Measurements from ENCODE around the gene AGAP1. TPM values are rescaled to one million over a fixed set of nuclear protein-coding genes. Genes with fewer than 3 reads are reported as not detected.

The AGAP1 gene
- total and polyA plus RNA-seq, 11 donors: 5.9 to 21.6 (median 18.9) TPM

DNA sequence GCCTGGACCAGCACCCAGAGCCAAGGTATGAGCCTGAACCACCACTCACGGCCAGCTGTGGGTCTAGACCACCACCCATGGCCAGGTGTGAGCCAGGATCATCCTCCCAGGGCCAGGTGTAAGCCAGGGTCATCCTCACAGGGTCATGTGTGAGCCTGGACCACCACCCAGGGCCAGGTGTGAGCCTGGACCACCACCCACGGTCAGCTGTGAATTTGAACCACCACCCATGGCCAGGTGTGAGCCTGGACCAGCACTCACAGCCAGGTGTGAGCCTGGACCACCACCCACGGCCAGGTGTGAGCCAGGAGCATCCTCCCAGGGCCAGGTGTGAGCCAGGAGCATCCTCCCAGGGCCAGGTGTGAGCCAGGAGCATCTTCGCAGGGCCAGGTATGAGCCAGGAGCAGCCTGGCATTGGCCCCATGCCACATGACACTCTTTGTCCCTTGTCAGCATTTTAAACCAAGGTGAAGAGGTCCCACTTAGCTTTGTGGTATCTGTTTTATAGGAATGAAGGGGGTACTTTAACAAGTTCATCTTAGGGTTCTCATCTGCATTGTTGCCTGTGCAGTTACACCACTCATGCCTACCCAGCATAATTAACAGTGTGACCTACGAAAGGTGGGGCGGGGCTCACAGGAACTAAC lies 71.2 kb downstream of the AGAP1 start:
- DNase-seq (no peak), ATAC-seq (no peak)
- 94 to 100% (median 96%) methylated on average over 3 to 6 of the region's 6 CpGs for WGBS, 4 donors
- Histone ChIP-seq H3K4me3 (no peak overlapping the region), H3K27ac (no peak overlapping the region), H3K27me3 (no peaks in the 10 kb centered on the region), H3K4me1 (peaks cover 0 to 35% (median 18%) of the 10 kb centered on the region in 12 donors), H3K36me3 (peaks cover 0 to 5% (median 0%) of the 10 kb centered on the region in 9 donors), H3K9me3 (peaks cover 0 to 10% (median 6%) of the 10 kb centered on the region in 12 donors)
- intact Hi-C loops (cut with DNase I): no loop called here
- TF ChIP-seq, protein P1, sequence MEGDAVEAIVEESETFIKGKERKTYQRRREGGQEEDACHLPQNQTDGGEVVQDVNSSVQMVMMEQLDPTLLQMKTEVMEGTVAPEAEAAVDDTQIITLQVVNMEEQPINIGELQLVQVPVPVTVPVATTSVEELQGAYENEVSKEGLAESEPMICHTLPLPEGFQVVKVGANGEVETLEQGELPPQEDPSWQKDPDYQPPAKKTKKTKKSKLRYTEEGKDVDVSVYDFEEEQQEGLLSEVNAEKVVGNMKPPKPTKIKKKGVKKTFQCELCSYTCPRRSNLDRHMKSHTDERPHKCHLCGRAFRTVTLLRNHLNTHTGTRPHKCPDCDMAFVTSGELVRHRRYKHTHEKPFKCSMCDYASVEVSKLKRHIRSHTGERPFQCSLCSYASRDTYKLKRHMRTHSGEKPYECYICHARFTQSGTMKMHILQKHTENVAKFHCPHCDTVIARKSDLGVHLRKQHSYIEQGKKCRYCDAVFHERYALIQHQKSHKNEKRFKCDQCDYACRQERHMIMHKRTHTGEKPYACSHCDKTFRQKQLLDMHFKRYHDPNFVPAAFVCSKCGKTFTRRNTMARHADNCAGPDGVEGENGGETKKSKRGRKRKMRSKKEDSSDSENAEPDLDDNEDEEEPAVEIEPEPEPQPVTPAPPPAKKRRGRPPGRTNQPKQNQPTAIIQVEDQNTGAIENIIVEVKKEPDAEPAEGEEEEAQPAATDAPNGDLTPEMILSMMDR (IDR thresholded peaks at IDR 0.05): no peak
- TF ChIP-seq POLR2A (IDR thresholded peaks at IDR 0.05): no peak

DNA sequence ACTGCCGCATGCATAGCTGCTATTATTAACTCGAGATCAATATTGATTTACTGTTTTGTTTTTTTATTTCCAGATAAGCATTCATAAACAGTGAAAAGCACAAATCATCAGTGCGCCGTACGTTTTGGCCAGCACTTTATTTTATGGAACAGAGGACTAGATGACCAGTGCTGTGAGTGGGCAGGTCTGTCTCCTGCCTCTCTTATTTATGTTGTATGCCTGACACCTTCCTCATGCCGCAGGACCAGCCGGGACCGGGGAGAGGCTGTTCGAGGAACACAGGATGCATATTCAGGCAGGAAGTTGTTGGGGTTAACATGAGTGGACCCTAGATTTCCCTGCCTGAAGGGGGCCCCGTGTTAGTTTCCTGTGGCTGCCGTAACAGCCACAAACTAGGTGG lies 72.6 kb downstream of the AGAP1 start:
- peaks cover 0 to 28% (median 18%) of the 10 kb centered on the region in 12 donors for H3K4me1 ChIP-seq
- H3K27ac ChIP-seq: no peak overlapping the region
- H3K4me3 ChIP-seq: no peak overlapping the region
- intact Hi-C loops (cut with DNase I): no loop called here
- H3K36me3 ChIP-seq: peaks cover 0 to 5% (median 0%) of the 10 kb centered on the region in 9 donors
- no peak for ATAC-seq
- 70 to 76% (median 73%) methylated on average over 11 of the region's 11 CpGs for WGBS, 4 donors
- no peak for TF ChIP-seq POLR2A (IDR thresholded peaks at IDR 0.05)
- TF ChIP-seq, protein P1 (IDR thresholded peaks at IDR 0.05): no peak
- no peak for DNase-seq
- peaks cover 0 to 10% (median 6%) of the 10 kb centered on the region in 12 donors for H3K9me3 ChIP-seq
- no peaks in the 10 kb centered on the region for H3K27me3 ChIP-seq

DNA sequence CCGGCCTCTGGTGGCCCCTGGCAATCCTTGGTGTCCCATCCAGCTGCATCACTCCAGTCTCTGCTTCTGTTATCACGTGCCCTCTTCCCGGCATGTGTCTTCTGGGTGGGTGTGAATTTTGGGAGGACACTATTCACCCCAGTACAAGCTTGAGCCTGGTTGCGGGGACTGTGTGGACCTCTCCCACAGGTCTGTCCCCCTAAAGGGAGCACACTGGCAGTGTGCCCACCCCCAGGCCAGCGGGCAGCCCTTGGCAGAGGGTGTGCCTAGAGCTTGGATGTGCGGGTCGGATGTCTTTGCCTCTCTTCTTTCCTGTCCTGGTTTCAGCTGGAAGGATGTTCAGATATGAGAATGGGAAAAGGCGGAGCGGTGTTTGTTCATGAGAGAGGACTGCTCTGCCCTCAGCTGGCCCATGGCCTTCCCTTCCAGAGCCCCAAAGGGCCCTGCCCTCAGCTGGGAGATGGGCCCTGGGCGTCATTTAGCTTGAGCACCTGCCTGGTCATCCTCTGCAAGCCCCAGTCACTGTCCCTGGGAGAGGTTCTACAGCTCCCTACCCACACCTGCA lies 73.2 kb downstream of the AGAP1 start:
- H3K27ac ChIP-seq: no peak overlapping the region
- ATAC-seq (no peak), DNase-seq (no peak)
- no peak for TF ChIP-seq POLR2A (IDR thresholded peaks at IDR 0.05)
- TF ChIP-seq, protein P1 (IDR thresholded peaks at IDR 0.05): no peak
- H3K36me3 ChIP-seq: peaks cover 0 to 5% (median 0%) of the 10 kb centered on the region in 9 donors
- intact Hi-C loops (cut with DNase I): no loop called here
- peaks cover 0 to 10% (median 6%) of the 10 kb centered on the region in 12 donors for H3K9me3 ChIP-seq
- H3K27me3 ChIP-seq: no peaks in the 10 kb centered on the region
- H3K4me3 ChIP-seq: no peak overlapping the region
- H3K4me1 ChIP-seq: peaks cover 0 to 27% (median 16%) of the 10 kb centered on the region in 12 donors
- 77 to 94% (median 82%) methylated on average over 10 of the region's 10 CpGs for WGBS, 4 donors

DNA sequence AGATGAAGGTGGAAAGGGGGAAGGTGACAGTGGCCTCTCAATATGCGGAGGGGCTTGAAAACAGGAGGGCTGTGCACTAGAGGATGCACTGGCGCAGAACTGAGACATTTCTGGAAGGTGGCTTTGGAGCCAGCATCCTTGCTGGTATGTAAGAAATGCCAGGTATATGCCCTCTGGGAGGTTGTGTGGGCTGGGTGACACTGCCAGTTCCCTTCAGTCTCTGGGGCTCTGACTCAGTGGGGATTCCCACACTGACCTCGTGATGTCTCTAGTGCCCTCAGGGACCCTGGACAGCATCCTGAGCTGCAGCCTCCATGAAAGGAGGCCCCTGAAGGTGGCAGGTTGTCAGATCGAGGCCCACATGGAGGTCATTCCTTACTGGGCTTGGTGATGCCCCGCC lies 74.0 kb downstream of the AGAP1 start:
- H3K27ac ChIP-seq: no peak overlapping the region
- DNase-seq (no peak), ATAC-seq (no peak)
- H3K4me3 ChIP-seq: no peak overlapping the region
- peaks cover 0 to 10% (median 6%) of the 10 kb centered on the region in 12 donors for H3K9me3 ChIP-seq
- peaks cover 0 to 5% (median 0%) of the 10 kb centered on the region in 9 donors for H3K36me3 ChIP-seq
- no peaks in the 10 kb centered on the region for H3K27me3 ChIP-seq
- peaks cover 0 to 26% (median 15%) of the 10 kb centered on the region in 12 donors for H3K4me1 ChIP-seq
- TF ChIP-seq, protein P1 (IDR thresholded peaks at IDR 0.05): no peak
- no peak for TF ChIP-seq POLR2A (IDR thresholded peaks at IDR 0.05)
- intact Hi-C loops (cut with DNase I): no loop called here
- WGBS, 4 donors: 81 to 98% (median 90%) methylated on average over 2 to 5 of the region's 5 CpGs

Data from heart left ventricle (tissue), 16 donors.